GM21423 (cell line): Measurements from ENCODE around the gene TBC1D7.

Experiments used
- ATAC-seq: cut with Tn5 transposase; IDR thresholded peaks from one replicate; pipeline ENCODE4 v1.9.1; 2021; ENCODE audit warnings: mild to moderate bottlenecking, moderate library complexity; ENCODE audit not compliant: unreplicated experiment

TBC1D7 gene

GRCh38 chr6:13357551-13358075 lies 29.3 kb upstream of the TBC1D7 start:
- no peak for ATAC-seq

- peak; percentile 90 for ATAC-seq
Observed at GRCh38 chr6:13355999-13356785, 27.9 kb upstream of the TBC1D7 start.

GRCh38 chr6:13355043-13355945 lies 27.0 kb upstream of the TBC1D7 start:
- peak; percentile 35 for ATAC-seq

- ATAC-seq: no peak
Observed at GRCh38 chr6:13354331-13355042, 26.1 kb upstream of the TBC1D7 start.

GRCh38 chr6:13352165-13352564 lies 23.8 kb upstream of the TBC1D7 start:
- no peak for ATAC-seq

- ATAC-seq: no peak
Observed at GRCh38 chr6:13351271-13351670, 22.9 kb upstream of the TBC1D7 start.

- no peak for ATAC-seq
Observed at GRCh38 chr6:13349811-13350506, 21.6 kb upstream of the TBC1D7 start.

GRCh38 chr6:13348334-13349113 lies 20.2 kb upstream of the TBC1D7 start:
- ATAC-seq: no peak

- ATAC-seq: no peak
Observed at GRCh38 chr6:13346245-13346644, 17.9 kb upstream of the TBC1D7 start.

GRCh38 chr6:13342414-13343019 lies 14.2 kb upstream of the TBC1D7 start:
- no peak for ATAC-seq

- no peak for ATAC-seq
Observed at GRCh38 chr6:13339863-13340630, 11.7 kb upstream of the TBC1D7 start.

GRCh38 chr6:13338038-13338437 lies 9.7 kb upstream of the TBC1D7 start:
- no peak for ATAC-seq

GRCh38 chr6:13336553-13336952 lies 8.2 kb upstream of the TBC1D7 start:
- no peak for ATAC-seq

- ATAC-seq: no peak
Observed at GRCh38 chr6:13334953-13335352, 6.6 kb upstream of the TBC1D7 start.

- no peak for ATAC-seq
Observed at GRCh38 chr6:13332349-13332706, 4.0 kb upstream of the TBC1D7 start.

GRCh38 chr6:13331516-13332348 lies 3.4 kb upstream of the TBC1D7 start:
- no peak for ATAC-seq

- ATAC-seq: no peak
Observed at GRCh38 chr6:13328875-13329183, 492 bp upstream of the TBC1D7 start.

GRCh38 chr6:13327691-13328075 lies 654 bp downstream of the TBC1D7 start:
- no peak for ATAC-seq
